ENCODE results near the gene ZCCHC10. TPM values are rescaled to one million over a fixed set of nuclear protein-coding genes. Genes with fewer than 3 reads are reported as not detected.
"Not testable (repeated sequence)": the region's sequence is repeated elsewhere in the genome, so short reads cannot be mapped to it uniquely, and the experiment has no call there.

Gene ZCCHC10
- 22.1 TPM for total RNA-seq

- peak; percentile 92 for DNase-seq (ENCODE audit: low spot score)
These were observed at the start of gene ZCCHC10 for GRCh38 chr5:133025804-133026663. ZCCHC10 (minus strand) TSS chr5:133026549; CDS start chr5:133026537, 12 bp downstream.

- no peak for DNase-seq (ENCODE audit: low spot score)
These were observed 49.5 kb upstream of the ZCCHC10 start for GRCh38 chr5:133075572-133076536.

- DNase-seq (ENCODE audit: low spot score): no peak
These were observed 45.7 kb upstream of the ZCCHC10 start for GRCh38 chr5:133072021-133072420.

GRCh38 chr5:133066045-133066444, 39.7 kb upstream of the ZCCHC10 start:
- no peak for DNase-seq (ENCODE audit: low spot score)

GRCh38 chr5:133065471-133065870, 39.1 kb upstream of the ZCCHC10 start:
- no peak for DNase-seq (ENCODE audit: low spot score)

GRCh38 chr5:133063965-133064364, 37.6 kb upstream of the ZCCHC10 start:
- no peak for DNase-seq (ENCODE audit: low spot score)

- no peak for DNase-seq (ENCODE audit: low spot score)
These were observed 35.9 kb upstream of the ZCCHC10 start for GRCh38 chr5:133062276-133062675.

GRCh38 chr5:133059621-133060020, 33.3 kb upstream of the ZCCHC10 start:
- no peak for DNase-seq (ENCODE audit: low spot score)

- DNase-seq (ENCODE audit: low spot score): no peak
These were observed 30.5 kb upstream of the ZCCHC10 start for GRCh38 chr5:133056891-133057290.

- no peak for DNase-seq (ENCODE audit: low spot score)
These were observed 28.5 kb upstream of the ZCCHC10 start for GRCh38 chr5:133054697-133055471.

GRCh38 chr5:133053448-133053847, 27.1 kb upstream of the ZCCHC10 start:
- DNase-seq (ENCODE audit: low spot score): no peak

- peak; percentile 66 for DNase-seq (ENCODE audit: low spot score)
These were observed 26.2 kb upstream of the ZCCHC10 start for GRCh38 chr5:133052317-133053175.

GRCh38 chr5:133051542-133052316, 25.4 kb upstream of the ZCCHC10 start, which contains the start of gene HSPA4:
HSPA4 (plus strand) TSS chr5:133052013; CDS start chr5:133052251, 238 bp downstream.
- peak; percentile 99 for DNase-seq (ENCODE audit: low spot score)

- DNase-seq (ENCODE audit: low spot score): no peak
These were observed 24.8 kb upstream of the ZCCHC10 start for GRCh38 chr5:133051061-133051541.

GRCh38 chr5:133050521-133050920, 24.2 kb upstream of the ZCCHC10 start:
- no peak for DNase-seq (ENCODE audit: low spot score)

- DNase-seq (ENCODE audit: low spot score): no peak
These were observed 23.3 kb upstream of the ZCCHC10 start for GRCh38 chr5:133049726-133050048.

- DNase-seq (ENCODE audit: low spot score): no peak
These were observed 22.8 kb upstream of the ZCCHC10 start for GRCh38 chr5:133048993-133049725.

- no peak for DNase-seq (ENCODE audit: low spot score)
These were observed 21.1 kb upstream of the ZCCHC10 start for GRCh38 chr5:133047404-133047803.

GRCh38 chr5:133046560-133046959, 20.2 kb upstream of the ZCCHC10 start:
- DNase-seq (ENCODE audit: low spot score): not testable (repeated sequence)

Measured in ureter (tissue), 1 donor.